ENCODE data around the gene GALM. TPM values are rescaled to one million over a fixed set of nuclear protein-coding genes. Genes with fewer than 3 reads are reported as not detected.
"Not testable (repeated sequence)": the region's sequence is repeated elsewhere in the genome, so short reads cannot be mapped to it uniquely, and the experiment has no call there.

The GALM gene
- total RNA-seq, 2 experiments from 2014 or later, result 56.0 to 57.8 TPM

DNA sequence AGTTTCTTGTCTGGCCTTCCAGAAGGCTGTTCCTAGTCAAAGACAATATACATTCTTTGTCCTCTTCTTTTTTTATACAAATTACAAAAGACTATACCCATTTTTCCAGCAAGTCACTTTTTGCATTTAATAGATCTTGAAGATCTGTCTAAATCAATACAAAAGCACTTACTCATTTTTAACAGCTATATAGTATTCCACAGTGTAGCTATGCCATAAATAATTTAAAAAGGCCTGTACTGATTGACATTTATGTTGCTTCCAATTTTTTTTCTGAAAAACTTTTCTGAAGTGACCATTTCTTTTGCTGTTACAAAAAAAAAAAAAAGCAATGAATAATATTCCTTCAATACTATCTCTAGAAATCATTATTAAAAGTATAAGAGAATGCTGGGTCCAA, 32.9 kb upstream of the GALM start:
- CTCF ChIA-PET, result no interaction called here
- H3K36me3 Mint-ChIP-seq (ENCODE audit: low read depth), result no peaks in the 10 kb centered on the region
- POLR2A ChIA-PET, result no interaction called here
- no peak overlapping the region for H3K27ac Mint-ChIP-seq
- H3K27me3 Mint-ChIP-seq, result no peaks in the 10 kb centered on the region
- ATAC-seq (no peak), DNase-seq (no peak)
- peaks cover 1% of the 10 kb centered on the region for H3K9me3 Mint-ChIP-seq (ENCODE audit: low read depth)
- intact Hi-C loops (cut with DNase I, micrococcal nuclease), result no loop called here
- no peak overlapping the region for H3K4me3 Mint-ChIP-seq
- H3K4me1 Mint-ChIP-seq, result peaks cover 22% of the 10 kb centered on the region

DNA sequence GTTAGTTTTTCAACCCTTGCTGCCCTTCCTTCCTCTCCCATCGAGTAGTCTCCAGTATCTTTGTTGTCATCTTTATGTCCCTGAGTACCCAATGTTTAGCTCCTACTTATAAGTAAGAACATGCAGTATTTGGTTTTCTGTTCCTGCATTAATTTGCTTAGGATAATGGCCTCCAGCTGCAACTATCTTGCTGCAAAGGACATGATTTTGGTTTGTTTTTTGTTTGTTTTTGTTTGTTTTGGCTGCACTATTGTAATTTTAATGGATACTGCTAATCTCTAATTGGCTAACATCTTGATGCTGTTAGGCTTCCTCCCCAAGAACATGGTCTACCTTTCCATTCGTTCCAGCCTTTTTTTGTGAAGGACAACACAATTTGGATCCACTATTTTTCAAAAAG, 32.0 kb upstream of the GALM start:
- ATAC-seq (no peak), DNase-seq (no peak)
- Mint-ChIP-seq H3K4me1 (peaks cover 27% of the 10 kb centered on the region), H3K27me3 (no peaks in the 10 kb centered on the region), H3K36me3 (ENCODE audit: low read depth) (no peaks in the 10 kb centered on the region), H3K4me3 (no peak overlapping the region), H3K9me3 (ENCODE audit: low read depth) (peaks cover 1% of the 10 kb centered on the region), H3K27ac (no peak overlapping the region)
- CTCF ChIA-PET, result interaction anchor here (0.6 to 1.0 kb wide), 3 partner anchors 10 to 117 kb away, joined by 3 read pairs; partner anchors contain the start of gene SRSF7
- intact Hi-C loops (cut with DNase I, micrococcal nuclease), result no loop called here
- POLR2A ChIA-PET, result no interaction called here

DNA sequence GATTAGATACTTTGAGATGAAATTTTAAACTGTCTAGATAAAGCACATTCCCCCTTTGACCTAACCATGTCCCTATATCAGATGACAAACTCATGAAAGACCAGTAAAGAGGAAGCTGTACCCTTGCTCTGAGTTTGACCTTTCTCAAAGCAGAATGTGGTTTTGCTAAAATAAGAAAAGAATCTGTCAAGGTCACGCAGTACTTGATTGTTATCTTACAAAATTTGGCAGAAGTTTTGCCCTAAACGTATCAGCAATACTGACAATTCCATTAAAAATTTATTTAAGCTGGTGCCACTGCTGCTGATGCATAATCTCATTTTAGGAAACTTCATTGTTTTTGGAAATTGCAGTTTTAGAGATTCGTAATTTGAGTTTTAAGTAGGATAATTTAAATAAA, 31.2 kb upstream of the GALM start:
- CTCF ChIA-PET, result interaction anchor here (0.7 to 1.2 kb wide), 3 partner anchors 18 to 116 kb away, joined by 3 to 4 read pairs (median 3); partner anchors contain the start of gene SRSF7
- Mint-ChIP-seq H3K9me3 (ENCODE audit: low read depth) (peaks cover 1% of the 10 kb centered on the region), H3K4me1 (peaks cover 30% of the 10 kb centered on the region), H3K36me3 (ENCODE audit: low read depth) (no peaks in the 10 kb centered on the region), H3K4me3 (no peak overlapping the region), H3K27me3 (no peaks in the 10 kb centered on the region), H3K27ac (no peak overlapping the region)
- POLR2A ChIA-PET, result no interaction called here
- DNase-seq (no peak), ATAC-seq (no peak)
- intact Hi-C loops (cut with DNase I, micrococcal nuclease), result no loop called here

DNA sequence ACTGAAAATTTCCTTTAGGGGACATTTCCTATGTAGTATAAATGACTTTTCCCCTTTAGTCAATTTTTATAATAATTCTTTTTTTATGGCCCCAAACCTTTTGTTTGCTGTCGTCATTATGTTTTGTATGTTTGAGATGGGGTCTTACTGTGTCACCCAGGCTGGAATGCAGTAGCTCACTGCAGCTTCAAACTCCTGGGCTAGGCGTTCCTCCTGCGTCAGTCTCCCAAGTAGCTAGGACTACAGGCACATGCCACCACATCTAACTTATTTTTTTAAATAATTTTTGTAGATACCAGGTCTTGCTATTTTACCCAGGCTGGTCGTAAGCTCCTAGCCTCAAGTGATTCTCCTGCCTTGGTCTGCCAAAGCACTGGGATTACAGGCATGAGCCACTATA, 30.8 kb upstream of the GALM start:
- Mint-ChIP-seq H3K27me3 (no peaks in the 10 kb centered on the region), H3K9me3 (ENCODE audit: low read depth) (peaks cover 1% of the 10 kb centered on the region), H3K27ac (no peak overlapping the region), H3K36me3 (ENCODE audit: low read depth) (no peaks in the 10 kb centered on the region), H3K4me3 (no peak overlapping the region), H3K4me1 (peaks cover 32% of the 10 kb centered on the region)
- POLR2A ChIA-PET, result no interaction called here
- DNase-seq, result no peak
- CTCF ChIA-PET, result interaction anchor here (1.0 to 1.2 kb wide), 2 partner anchors 18 to 32 kb away, joined by 3 to 4 read pairs; no protein-coding TSS in a partner anchor
- intact Hi-C loops (cut with DNase I, micrococcal nuclease), result no loop called here
- no peak for ATAC-seq

DNA sequence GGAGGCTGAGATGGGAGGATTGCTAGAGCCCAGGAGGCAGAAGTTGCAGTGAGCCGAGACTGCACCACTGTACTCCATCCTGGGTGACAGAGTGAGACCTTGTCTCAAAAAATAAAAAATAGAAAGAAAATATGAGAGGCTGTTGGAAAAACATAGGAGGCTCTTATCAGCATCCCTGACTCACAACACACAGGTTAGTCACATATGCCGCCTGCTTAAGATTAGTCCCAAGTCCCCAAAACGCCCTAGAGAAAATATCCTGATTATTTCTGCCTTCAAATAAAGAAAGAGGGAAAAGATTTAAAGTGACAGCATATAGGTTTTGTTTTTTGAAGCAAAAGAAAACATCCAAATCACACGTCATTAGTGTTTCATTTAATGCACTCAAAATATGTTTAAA, 29.8 kb upstream of the GALM start:
- DNase-seq (no peak), ATAC-seq (no peak)
- Mint-ChIP-seq H3K27me3 (no peaks in the 10 kb centered on the region), H3K9me3 (ENCODE audit: low read depth) (peaks cover 1% of the 10 kb centered on the region), H3K4me1 (peaks cover 32% of the 10 kb centered on the region), H3K4me3 (no peak overlapping the region), H3K36me3 (ENCODE audit: low read depth) (no peaks in the 10 kb centered on the region), H3K27ac (no peak overlapping the region)
- intact Hi-C loops (cut with DNase I, micrococcal nuclease), result no loop called here
- ChIA-PET POLR2A (no interaction called here), CTCF (interaction anchor here (1.4 kb wide), 1 partner anchor 54 kb away, joined by 4 read pairs; no protein-coding TSS in a partner anchor)

DNA sequence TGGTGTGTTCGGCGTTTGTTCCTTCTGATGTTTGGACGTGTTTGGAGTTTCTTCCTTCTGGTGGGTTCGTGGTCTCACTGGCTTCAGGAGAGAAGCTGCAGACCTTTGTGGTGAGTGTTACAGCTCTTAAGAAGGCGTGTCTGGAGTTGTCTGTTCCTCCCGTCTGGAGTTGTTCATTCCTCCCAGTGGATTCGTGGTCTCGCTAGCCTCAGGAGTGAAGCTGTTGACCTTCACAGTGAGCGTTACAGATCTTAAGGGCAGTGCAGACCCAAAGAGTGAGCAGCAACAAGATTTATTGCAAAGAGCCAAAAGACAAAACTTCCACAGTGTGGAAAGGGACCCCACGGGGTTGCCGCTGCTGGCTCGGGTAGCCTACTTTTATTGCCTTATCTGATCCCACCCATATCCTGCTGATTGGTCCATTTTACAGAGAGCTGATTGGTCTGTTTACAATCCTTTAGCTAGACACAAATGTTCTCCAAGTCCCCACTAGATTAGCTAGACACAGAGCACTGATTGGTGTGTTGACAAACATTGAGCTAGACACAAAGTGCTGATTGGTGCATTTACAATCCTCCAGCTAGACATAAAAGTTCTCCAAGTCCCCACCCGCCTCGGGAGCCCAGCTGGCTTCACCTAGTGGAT, 23.4 kb upstream of the GALM start:
- H3K9me3 Mint-ChIP-seq (ENCODE audit: low read depth); H3K36me3 Mint-ChIP-seq (ENCODE audit: low read depth); intact Hi-C loops (cut with DNase I, micrococcal nuclease); DNase-seq; H3K27me3 Mint-ChIP-seq; H3K4me3 Mint-ChIP-seq; ATAC-seq: not testable (repeated sequence)
- Mint-ChIP-seq H3K27ac (peak overlapping the region; percentile 22), H3K4me1 (peaks cover 27% of the 10 kb centered on the region)
- POLR2A ChIA-PET, result interaction anchor here (0.8 kb wide), 1 partner anchor 97 kb away, joined by 3 read pairs; no protein-coding TSS in a partner anchor
- CTCF ChIA-PET, result interaction anchor here (0.6 to 2.7 kb wide), 5 partner anchors 16 to 42 kb away, joined by 3 to 6 read pairs (median 3); partner anchors contain the start of genes GALM and HNRNPLL

DNA sequence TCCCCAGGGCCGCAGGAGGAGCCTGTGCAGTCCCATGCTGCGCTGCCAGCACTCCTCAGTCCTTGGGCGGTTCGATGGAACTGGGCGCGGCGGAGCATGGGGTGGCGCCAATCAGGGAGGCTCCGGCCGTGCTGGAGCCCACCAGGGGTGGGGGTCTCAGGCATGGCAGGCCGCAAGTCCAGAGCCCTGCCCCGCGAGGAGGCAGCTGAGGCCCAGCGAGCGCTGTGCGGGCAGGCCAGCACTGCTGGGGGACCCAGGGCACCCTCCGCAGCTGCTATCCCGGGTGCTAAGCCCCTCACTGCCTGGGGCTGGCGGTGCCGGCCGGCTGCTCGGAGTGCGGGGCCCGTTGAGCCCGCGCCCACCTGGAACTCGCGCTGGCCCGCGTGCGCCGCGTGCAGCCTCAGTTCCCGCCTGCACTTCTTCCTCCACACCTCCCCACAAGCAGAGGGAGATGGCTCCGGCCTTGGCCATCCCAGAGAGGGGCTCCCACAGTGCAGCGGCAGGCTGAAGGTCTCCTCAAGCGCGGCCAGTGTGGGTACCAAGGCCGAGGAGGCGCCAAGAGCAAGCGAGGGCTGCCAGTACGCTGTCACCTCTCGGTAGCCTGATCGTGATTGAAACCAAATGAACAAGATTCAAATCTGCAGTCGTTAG, 22.8 kb upstream of the GALM start:
- Mint-ChIP-seq H3K36me3 (ENCODE audit: low read depth) (peaks cover 8% of the 10 kb centered on the region), H3K4me1 (peaks cover 31% of the 10 kb centered on the region), H3K27me3 (no peaks in the 10 kb centered on the region), H3K4me3 (peak overlapping the region; percentile 48), H3K27ac (peak overlapping the region; percentile 96), H3K9me3 (ENCODE audit: low read depth) (peaks cover 4% of the 10 kb centered on the region)
- ChIA-PET POLR2A (interaction anchor here (0.8 kb wide), 1 partner anchor 96 kb away, joined by 3 read pairs; no protein-coding TSS in a partner anchor), CTCF (interaction anchor here (1.4 to 2.7 kb wide), 3 partner anchors 23 to 42 kb away, joined by 3 to 6 read pairs (median 4); partner anchors contain the start of gene GALM)
- intact Hi-C loops (cut with DNase I, micrococcal nuclease), result no loop called here
- ATAC-seq (no peak), DNase-seq (no peak)

DNA sequence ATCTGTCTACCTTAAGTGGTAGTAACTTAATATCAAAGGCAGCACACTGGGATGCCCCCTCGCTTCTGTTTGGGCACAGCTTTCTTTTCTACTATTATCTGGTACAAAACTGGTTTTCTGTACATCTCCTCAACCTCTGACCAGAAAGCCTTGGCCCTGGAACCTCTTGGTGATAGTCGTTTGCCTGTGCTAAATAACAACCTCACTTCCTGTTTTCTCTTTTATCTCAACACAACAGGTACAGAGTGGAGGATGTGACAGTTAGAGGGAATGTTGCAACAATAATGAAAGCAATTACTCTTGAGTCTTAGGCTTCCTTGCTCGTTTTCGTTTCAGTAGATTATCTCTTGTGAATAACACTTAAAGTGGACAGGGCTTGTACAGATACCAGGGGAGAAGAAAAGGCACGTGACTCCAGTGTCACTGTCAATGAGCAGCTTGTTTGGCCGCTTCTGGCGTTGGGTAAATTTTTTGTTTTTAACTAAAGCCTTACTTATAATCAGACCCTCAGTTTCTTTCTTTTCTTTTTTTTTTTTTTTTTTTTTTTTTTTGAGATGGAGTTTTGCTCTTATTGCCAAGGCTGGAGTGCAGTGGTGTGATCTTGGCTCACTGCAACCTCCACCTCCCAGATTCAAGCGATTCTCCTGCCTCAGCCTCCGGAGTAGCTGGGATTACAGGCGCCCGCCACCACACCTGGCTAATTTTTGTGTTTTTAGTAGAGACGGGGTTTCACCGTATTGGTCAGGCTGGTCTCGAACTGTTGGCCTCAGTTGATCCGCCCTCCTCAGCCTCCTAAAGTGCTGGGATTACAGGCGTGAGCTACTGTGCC, 22.0 kb upstream of the GALM start:
- H3K36me3 Mint-ChIP-seq (ENCODE audit: low read depth); H3K27me3 Mint-ChIP-seq; H3K9me3 Mint-ChIP-seq (ENCODE audit: low read depth); DNase-seq; intact Hi-C loops (cut with DNase I, micrococcal nuclease); POLR2A ChIA-PET: not testable (repeated sequence)
- CTCF ChIA-PET, result interaction anchor here (1.4 to 1.8 kb wide), 2 partner anchors 22 to 37 kb away, joined by 3 to 4 read pairs; partner anchors contain the start of gene GALM
- Mint-ChIP-seq H3K27ac (peak overlapping the region; percentile 96), H3K4me1 (peaks cover 32% of the 10 kb centered on the region), H3K4me3 (peak overlapping the region; percentile 48)
- peak; percentile 78 for ATAC-seq

DNA sequence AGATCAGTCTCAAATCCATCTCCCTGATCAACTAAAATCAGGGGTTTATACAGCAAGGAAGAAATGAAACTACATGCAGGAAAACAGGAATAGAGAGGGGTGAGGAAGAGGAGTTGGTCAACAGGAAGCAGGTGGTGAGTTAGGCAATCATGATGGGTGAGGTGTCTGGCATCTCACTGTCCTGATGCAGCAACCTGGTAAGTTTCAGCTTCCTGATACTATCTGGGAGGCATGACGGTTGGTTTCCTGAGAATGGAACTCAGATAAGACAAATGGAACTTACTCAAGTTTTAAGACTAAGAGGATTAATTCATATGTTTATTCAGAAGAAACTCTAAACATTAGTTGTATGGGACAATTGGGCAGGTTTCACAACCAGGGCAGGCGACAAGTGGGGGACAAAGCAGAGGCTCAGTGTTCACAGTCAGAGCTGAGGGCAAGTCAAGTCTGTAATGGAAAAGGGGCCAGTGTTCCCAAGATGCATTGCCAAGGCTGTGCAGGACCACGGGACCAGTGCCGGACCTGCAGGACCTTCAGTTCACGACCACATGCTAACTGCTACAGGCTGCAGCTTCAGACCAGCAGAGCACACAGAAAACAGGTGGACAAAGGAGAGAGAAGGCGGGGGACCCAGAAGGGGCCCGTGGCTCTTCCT, 17.7 kb upstream of the GALM start:
- Mint-ChIP-seq H3K27ac (peak overlapping the region; percentile 69), H3K36me3 (ENCODE audit: low read depth) (peaks cover 5% of the 10 kb centered on the region), H3K27me3 (no peaks in the 10 kb centered on the region), H3K4me1 (peaks cover 48% of the 10 kb centered on the region), H3K4me3 (no peak overlapping the region), H3K9me3 (ENCODE audit: low read depth) (peaks cover 4% of the 10 kb centered on the region)
- intact Hi-C loops (cut with DNase I, micrococcal nuclease), result no loop called here
- ChIA-PET POLR2A (no interaction called here), CTCF (interaction anchor here (1.1 kb wide), 1 partner anchor 67 kb away, joined by 3 read pairs; no protein-coding TSS in a partner anchor)
- DNase-seq, result no peak
- no peak for ATAC-seq

DNA sequence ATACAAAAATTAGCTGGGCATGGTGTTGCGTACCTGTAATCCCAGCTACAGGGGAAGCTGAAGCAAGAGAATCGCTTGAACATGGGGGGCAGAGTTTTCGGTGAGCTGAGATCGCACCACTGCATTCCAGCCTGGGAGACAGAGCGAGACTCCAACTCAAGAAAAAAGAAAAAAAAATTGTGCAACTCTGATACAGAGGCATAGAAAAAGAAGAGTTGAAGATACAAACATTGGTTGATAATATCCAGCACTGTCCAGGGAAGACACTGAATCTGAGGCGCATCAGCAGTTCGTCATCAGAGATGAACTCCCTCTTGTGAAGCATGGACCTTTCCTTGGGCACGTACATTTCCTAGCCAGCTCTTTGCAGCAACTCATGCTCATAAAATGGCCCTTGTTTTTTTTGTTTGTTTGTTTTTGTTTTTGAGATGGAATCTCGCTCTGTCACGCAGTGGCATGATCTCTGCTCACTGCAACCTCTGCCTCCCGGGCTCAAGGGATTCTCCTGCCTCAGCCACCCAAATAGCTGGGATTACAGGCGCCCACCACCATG, 16.7 kb upstream of the GALM start:
- no peak overlapping the region for H3K4me3 Mint-ChIP-seq
- intact Hi-C loops (cut with DNase I, micrococcal nuclease), result no loop called here
- no peak overlapping the region for H3K27ac Mint-ChIP-seq
- CTCF ChIA-PET, result no interaction called here
- no peaks in the 10 kb centered on the region for H3K27me3 Mint-ChIP-seq
- no peaks in the 10 kb centered on the region for H3K36me3 Mint-ChIP-seq (ENCODE audit: low read depth)
- H3K9me3 Mint-ChIP-seq (ENCODE audit: low read depth), result no peaks in the 10 kb centered on the region
- POLR2A ChIA-PET, result no interaction called here
- no peak for ATAC-seq
- no peak for DNase-seq
- peaks cover 53% of the 10 kb centered on the region for H3K4me1 Mint-ChIP-seq

DNA sequence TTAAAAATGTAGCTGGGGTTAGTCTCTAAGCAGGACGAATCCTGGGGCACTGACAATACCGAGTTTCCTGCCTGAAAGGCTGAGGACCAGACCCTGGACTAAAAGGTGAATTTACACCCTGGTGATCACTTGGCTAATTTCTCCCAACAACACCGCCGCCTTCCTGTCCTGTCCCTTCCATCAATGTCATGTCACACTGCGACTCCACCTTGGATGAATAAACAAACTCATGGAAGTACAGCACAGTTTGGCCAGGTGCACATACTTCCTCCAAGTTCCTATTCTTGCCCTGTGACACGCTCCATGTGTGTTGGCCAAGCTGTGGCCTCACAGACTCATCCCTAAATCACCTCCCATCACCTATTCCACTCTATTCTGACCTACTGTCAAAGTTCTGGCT, 15.9 kb upstream of the GALM start:
- ChIA-PET POLR2A (no interaction called here), CTCF (interaction anchor here (0.7 kb wide), 1 partner anchor 84 kb away, joined by 3 read pairs; no protein-coding TSS in a partner anchor)
- intact Hi-C loops (cut with DNase I, micrococcal nuclease), result no loop called here
- Mint-ChIP-seq H3K27me3 (no peaks in the 10 kb centered on the region), H3K27ac (no peak overlapping the region), H3K4me1 (peaks cover 55% of the 10 kb centered on the region), H3K36me3 (ENCODE audit: low read depth) (no peaks in the 10 kb centered on the region), H3K4me3 (no peak overlapping the region), H3K9me3 (ENCODE audit: low read depth) (no peaks in the 10 kb centered on the region)
- ATAC-seq (no peak), DNase-seq (no peak)

Data from activated CD4-positive, alpha-beta T cell treated with anti-CD3 and anti-CD28 coated beads for 36 hours (primary cell).